ENCODE data around the gene GKN2.
A peak's percentile ranks its signal among the peaks of the same experiment; 100 is the strongest.

GKN2 gene

GRCh38 chr2:68939962-68940361 is 12.7 kb downstream of the GKN2 start:
- peaks cover 0 to 11% (median 6%) of the 10 kb centered on the region in 5 donors for H3K4me1 ChIP-seq (ENCODE audit: control insufficient read depth in 5 of 5, insufficient read depth in 5 of 5, low read length in 5 of 5)
- no peak overlapping the region for H3K9ac ChIP-seq (ENCODE audit: low read length in 5 of 5)
- no peak overlapping the region for H3K4me3 ChIP-seq (ENCODE audit: low read depth in 1 of 5, low read length in 5 of 5)
- H3K9me3 ChIP-seq (ENCODE audit: control insufficient read depth in 5 of 5, low read length in 5 of 5) = no peaks in the 10 kb centered on the region
- H3K27me3 ChIP-seq (ENCODE audit: control insufficient read depth in 5 of 5, insufficient read depth in 4 of 5, low read length in 5 of 5) = no peaks in the 10 kb centered on the region
- H3K36me3 ChIP-seq (ENCODE audit: control insufficient read depth in 5 of 5, insufficient read depth in 5 of 5, low read length in 5 of 5) = no peaks in the 10 kb centered on the region
- no peak overlapping the region for H3K27ac ChIP-seq (ENCODE audit: low read depth, low read length)

- Histone ChIP-seq H3K4me3 (ENCODE audit: low read depth in 1 of 5, low read length in 5 of 5) (no peak overlapping the region), H3K9me3 (ENCODE audit: control insufficient read depth in 5 of 5, low read length in 5 of 5) (no peaks in the 10 kb centered on the region), H3K9ac (ENCODE audit: low read length in 5 of 5) (no peak overlapping the region), H3K36me3 (ENCODE audit: control insufficient read depth in 5 of 5, insufficient read depth in 5 of 5, low read length in 5 of 5) (no peaks in the 10 kb centered on the region), H3K4me1 (ENCODE audit: control insufficient read depth in 5 of 5, insufficient read depth in 5 of 5, low read length in 5 of 5) (peaks cover 0 to 14% (median 7%) of the 10 kb centered on the region in 5 donors), H3K27me3 (ENCODE audit: control insufficient read depth in 5 of 5, insufficient read depth in 4 of 5, low read length in 5 of 5) (no peaks in the 10 kb centered on the region), H3K27ac (ENCODE audit: low read depth, low read length) (no peak overlapping the region)
Measured at GRCh38 chr2:68938938-68939337, 13.8 kb downstream of the GKN2 start.

GRCh38 chr2:68937346-68938055 is 15.2 kb downstream of the GKN2 start:
- Histone ChIP-seq H3K4me1 (ENCODE audit: control insufficient read depth in 5 of 5, insufficient read depth in 5 of 5, low read length in 5 of 5) (peaks cover under 1 to 22% (median 14%) of the 10 kb centered on the region in 5 donors), H3K36me3 (ENCODE audit: control insufficient read depth in 5 of 5, insufficient read depth in 5 of 5, low read length in 5 of 5) (no peaks in the 10 kb centered on the region), H3K9ac (ENCODE audit: low read length in 5 of 5) (no peak overlapping the region), H3K27ac (ENCODE audit: low read depth, low read length) (no peak overlapping the region), H3K27me3 (ENCODE audit: control insufficient read depth in 5 of 5, insufficient read depth in 4 of 5, low read length in 5 of 5) (no peaks in the 10 kb centered on the region), H3K9me3 (ENCODE audit: control insufficient read depth in 5 of 5, low read length in 5 of 5) (no peaks in the 10 kb centered on the region), H3K4me3 (ENCODE audit: low read depth in 1 of 5, low read length in 5 of 5) (no peak overlapping the region)

GRCh38 chr2:68936889-68937288 is 15.8 kb downstream of the GKN2 start:
- Histone ChIP-seq H3K4me1 (ENCODE audit: control insufficient read depth in 5 of 5, insufficient read depth in 5 of 5, low read length in 5 of 5) (peaks cover 1 to 28% (median 20%) of the 10 kb centered on the region in 5 donors), H3K27me3 (ENCODE audit: control insufficient read depth in 5 of 5, insufficient read depth in 4 of 5, low read length in 5 of 5) (no peaks in the 10 kb centered on the region), H3K36me3 (ENCODE audit: control insufficient read depth in 5 of 5, insufficient read depth in 5 of 5, low read length in 5 of 5) (no peaks in the 10 kb centered on the region), H3K9me3 (ENCODE audit: control insufficient read depth in 5 of 5, low read length in 5 of 5) (no peaks in the 10 kb centered on the region), H3K4me3 (ENCODE audit: low read depth in 1 of 5, low read length in 5 of 5) (no peak overlapping the region), H3K27ac (ENCODE audit: low read depth, low read length) (no peak overlapping the region), H3K9ac (ENCODE audit: low read length in 5 of 5) (no peak overlapping the region)

GRCh38 chr2:68936427-68936826 is 16.3 kb downstream of the GKN2 start:
- H3K27me3 ChIP-seq (ENCODE audit: control insufficient read depth in 5 of 5, insufficient read depth in 4 of 5, low read length in 5 of 5) = no peaks in the 10 kb centered on the region
- no peak overlapping the region for H3K27ac ChIP-seq (ENCODE audit: low read depth, low read length)
- H3K9me3 ChIP-seq (ENCODE audit: control insufficient read depth in 5 of 5, low read length in 5 of 5) = no peaks in the 10 kb centered on the region
- peaks cover 1 to 31% (median 23%) of the 10 kb centered on the region in 5 donors for H3K4me1 ChIP-seq (ENCODE audit: control insufficient read depth in 5 of 5, insufficient read depth in 5 of 5, low read length in 5 of 5)
- H3K9ac ChIP-seq (ENCODE audit: low read length in 5 of 5) = no peak overlapping the region
- no peaks in the 10 kb centered on the region for H3K36me3 ChIP-seq (ENCODE audit: control insufficient read depth in 5 of 5, insufficient read depth in 5 of 5, low read length in 5 of 5)
- no peak overlapping the region for H3K4me3 ChIP-seq (ENCODE audit: low read depth in 1 of 5, low read length in 5 of 5)

- Histone ChIP-seq H3K9me3 (ENCODE audit: control insufficient read depth in 5 of 5, low read length in 5 of 5) (no peaks in the 10 kb centered on the region), H3K4me3 (ENCODE audit: low read depth in 1 of 5, low read length in 5 of 5) (no peak overlapping the region), H3K4me1 (ENCODE audit: control insufficient read depth in 5 of 5, insufficient read depth in 5 of 5, low read length in 5 of 5) (peaks cover 3 to 36% (median 29%) of the 10 kb centered on the region in 5 donors), H3K27ac (ENCODE audit: low read depth, low read length) (no peak overlapping the region), H3K27me3 (ENCODE audit: control insufficient read depth in 5 of 5, insufficient read depth in 4 of 5, low read length in 5 of 5) (no peaks in the 10 kb centered on the region), H3K9ac (ENCODE audit: low read length in 5 of 5) (no peak overlapping the region), H3K36me3 (ENCODE audit: control insufficient read depth in 5 of 5, insufficient read depth in 5 of 5, low read length in 5 of 5) (no peaks in the 10 kb centered on the region)
Measured at GRCh38 chr2:68935471-68935870, 17.2 kb downstream of the GKN2 start.

GRCh38 chr2:68934021-68934420 is 18.7 kb downstream of the GKN2 start:
- Histone ChIP-seq H3K4me1 (ENCODE audit: control insufficient read depth in 5 of 5, insufficient read depth in 5 of 5, low read length in 5 of 5) (peaks cover 3 to 36% (median 29%) of the 10 kb centered on the region in 5 donors), H3K9ac (ENCODE audit: low read length in 5 of 5) (no peak overlapping the region), H3K9me3 (ENCODE audit: control insufficient read depth in 5 of 5, low read length in 5 of 5) (no peaks in the 10 kb centered on the region)

GRCh38 chr2:68932402-68932801 is 20.3 kb downstream of the GKN2 start:
- Histone ChIP-seq H3K9ac (ENCODE audit: low read length in 5 of 5) (peak overlapping the region in 3 of 5 donors; percentile 32 to 71 (median 58)), H3K9me3 (ENCODE audit: control insufficient read depth in 5 of 5, low read length in 5 of 5) (no peaks in the 10 kb centered on the region), H3K27ac (ENCODE audit: low read depth, low read length) (peak overlapping the region; percentile 89), H3K27me3 (ENCODE audit: control insufficient read depth in 5 of 5, insufficient read depth in 4 of 5, low read length in 5 of 5) (no peaks in the 10 kb centered on the region), H3K4me3 (ENCODE audit: low read depth in 1 of 5, low read length in 5 of 5) (no peak overlapping the region), H3K4me1 (ENCODE audit: control insufficient read depth in 5 of 5, insufficient read depth in 5 of 5, low read length in 5 of 5) (peaks cover 3 to 36% (median 29%) of the 10 kb centered on the region in 5 donors), H3K36me3 (ENCODE audit: control insufficient read depth in 5 of 5, insufficient read depth in 5 of 5, low read length in 5 of 5) (no peaks in the 10 kb centered on the region)

More at GRCh38 chr2:68934021-68934420, 18.7 kb downstream of the GKN2 start:
- Histone ChIP-seq H3K27me3 (ENCODE audit: control insufficient read depth in 5 of 5, insufficient read depth in 4 of 5, low read length in 5 of 5) (no peaks in the 10 kb centered on the region), H3K4me3 (ENCODE audit: low read depth in 1 of 5, low read length in 5 of 5) (no peak overlapping the region), H3K27ac (ENCODE audit: low read depth, low read length) (no peak overlapping the region), H3K36me3 (ENCODE audit: control insufficient read depth in 5 of 5, insufficient read depth in 5 of 5, low read length in 5 of 5) (no peaks in the 10 kb centered on the region)

- no peaks in the 10 kb centered on the region for H3K36me3 ChIP-seq (ENCODE audit: control insufficient read depth in 5 of 5, insufficient read depth in 5 of 5, low read length in 5 of 5)
- H3K27ac ChIP-seq (ENCODE audit: low read depth, low read length) = peak overlapping the region; percentile 89
- H3K9ac ChIP-seq (ENCODE audit: low read length in 5 of 5) = peak overlapping the region in 2 of 5 donors; percentile 58 to 71
- H3K4me3 ChIP-seq (ENCODE audit: low read depth in 1 of 5, low read length in 5 of 5) = no peak overlapping the region
- H3K27me3 ChIP-seq (ENCODE audit: control insufficient read depth in 5 of 5, insufficient read depth in 4 of 5, low read length in 5 of 5) = no peaks in the 10 kb centered on the region
- peaks cover 3 to 40% (median 34%) of the 10 kb centered on the region in 5 donors for H3K4me1 ChIP-seq (ENCODE audit: control insufficient read depth in 5 of 5, insufficient read depth in 5 of 5, low read length in 5 of 5)
- H3K9me3 ChIP-seq (ENCODE audit: control insufficient read depth in 5 of 5, low read length in 5 of 5) = no peaks in the 10 kb centered on the region
Measured at GRCh38 chr2:68931799-68932198, 20.9 kb downstream of the GKN2 start.

GRCh38 chr2:68931149-68931711 is 21.5 kb downstream of the GKN2 start:
- Histone ChIP-seq H3K27ac (ENCODE audit: low read depth, low read length) (peak overlapping the region; percentile 89), H3K9me3 (ENCODE audit: control insufficient read depth in 5 of 5, low read length in 5 of 5) (no peaks in the 10 kb centered on the region), H3K27me3 (ENCODE audit: control insufficient read depth in 5 of 5, insufficient read depth in 4 of 5, low read length in 5 of 5) (no peaks in the 10 kb centered on the region), H3K4me1 (ENCODE audit: control insufficient read depth in 5 of 5, insufficient read depth in 5 of 5, low read length in 5 of 5) (peaks cover 3 to 46% (median 39%) of the 10 kb centered on the region in 5 donors), H3K9ac (ENCODE audit: low read length in 5 of 5) (peak overlapping the region in 1 of 5 donors; percentile 23), H3K4me3 (ENCODE audit: low read depth in 1 of 5, low read length in 5 of 5) (no peak overlapping the region), H3K36me3 (ENCODE audit: control insufficient read depth in 5 of 5, insufficient read depth in 5 of 5, low read length in 5 of 5) (no peaks in the 10 kb centered on the region)

Data from subcutaneous abdominal adipose tissue (tissue), 5 donors.